Activated T-helper 9 cell treated with anti-CD3 and anti-CD28 coated beads, Interleukin-2, amount 50 U/mL, for 16 hours (primary cell): ENCODE results near the gene SPNS3.

Experiments used
- DNase-seq: peaks from one replicate; pipeline ENCODE4 v3.0.0-alpha.2; 2020; ENCODE audit warnings: low read depth

Gene SPNS3

GRCh38 chr17:4488989-4489595, 55.4 kb downstream of the SPNS3 start:
- no peak for DNase-seq

GRCh38 chr17:4490109-4490591, 56.4 kb downstream of the SPNS3 start:
- DNase-seq, result no peak

GRCh38 chr17:4490637-4491061, 56.9 kb downstream of the SPNS3 start:
- no peak for DNase-seq

- DNase-seq, result no peak
Observed at GRCh38 chr17:4492721-4493561, 59.2 kb downstream of the SPNS3 start.

- DNase-seq, result no peak
Observed at GRCh38 chr17:4497101-4497824, 63.5 kb downstream of the SPNS3 start.

- peak; percentile 50 for DNase-seq
Observed at GRCh38 chr17:4498461-4499397, 65.0 kb downstream of the SPNS3 start, which contains the start of gene SPNS2. TSS of gene SPNS2 (plus strand) at chr17:4498881. CDS start at chr17:4499048, 167 bp downstream.

- DNase-seq, result no peak
Observed at GRCh38 chr17:4499431-4500190, 65.9 kb downstream of the SPNS3 start.

- DNase-seq, result no peak
Observed at GRCh38 chr17:4500191-4500571, 66.4 kb downstream of the SPNS3 start.

- no peak for DNase-seq
Observed at GRCh38 chr17:4501295-4501949, 67.7 kb downstream of the SPNS3 start.

GRCh38 chr17:4502466-4503154, 68.9 kb downstream of the SPNS3 start:
- no peak for DNase-seq

- no peak for DNase-seq
Observed at GRCh38 chr17:4503283-4504025, 69.7 kb downstream of the SPNS3 start.

- DNase-seq, result no peak
Observed at GRCh38 chr17:4504188-4504587, 70.4 kb downstream of the SPNS3 start.

- no peak for DNase-seq
Observed at GRCh38 chr17:4505187-4505586, 71.4 kb downstream of the SPNS3 start.

GRCh38 chr17:4506175-4506813, 72.6 kb downstream of the SPNS3 start:
- no peak for DNase-seq

GRCh38 chr17:4506892-4507291, 73.2 kb downstream of the SPNS3 start:
- DNase-seq, result no peak

- no peak for DNase-seq
Observed at GRCh38 chr17:4507361-4508111, 73.8 kb downstream of the SPNS3 start.

GRCh38 chr17:4508207-4508606, 74.5 kb downstream of the SPNS3 start:
- no peak for DNase-seq

- no peak for DNase-seq
Observed at GRCh38 chr17:4509401-4509800, 75.7 kb downstream of the SPNS3 start.
